ENCODE data around the gene SMIM45.
A peak's percentile ranks its signal among the peaks of the same experiment; 100 is the strongest.
"Not testable (repeated sequence)": the region's sequence is repeated elsewhere in the genome, so short reads cannot be mapped to it uniquely, and the experiment has no call there.

The SMIM45 gene

GRCh38 chr22:41935015-41935351, 17.0 kb upstream of the SMIM45 start:
- DNase-seq, result no peak

DNA sequence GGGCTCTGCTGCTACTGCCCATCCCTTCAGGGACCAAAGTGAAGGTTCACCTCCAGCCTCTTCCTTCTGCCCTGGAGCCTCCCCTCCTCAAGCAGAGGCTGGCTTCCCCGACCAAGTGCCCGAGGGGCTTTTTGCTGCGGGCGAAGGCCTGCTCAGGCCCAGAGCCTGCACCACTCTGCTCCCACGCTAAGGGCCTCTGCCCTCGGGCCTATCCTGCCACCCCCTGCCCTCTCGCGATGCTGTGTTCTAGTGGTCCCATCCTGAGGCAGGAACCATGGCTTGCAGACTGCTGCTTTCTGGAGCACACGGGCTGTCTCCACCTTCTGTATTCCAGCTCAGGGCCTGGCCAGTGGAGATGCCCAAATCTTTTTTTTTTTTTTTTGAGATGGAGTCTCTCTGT, 16.4 kb upstream of the SMIM45 start:
- DNase-seq, result no peak

- no peak for DNase-seq
Observed at GRCh38 chr22:41936894-41937169, 15.1 kb upstream of the SMIM45 start.

- no peak for DNase-seq
Observed at GRCh38 chr22:41939981-41940831, 11.7 kb upstream of the SMIM45 start.

DNA sequence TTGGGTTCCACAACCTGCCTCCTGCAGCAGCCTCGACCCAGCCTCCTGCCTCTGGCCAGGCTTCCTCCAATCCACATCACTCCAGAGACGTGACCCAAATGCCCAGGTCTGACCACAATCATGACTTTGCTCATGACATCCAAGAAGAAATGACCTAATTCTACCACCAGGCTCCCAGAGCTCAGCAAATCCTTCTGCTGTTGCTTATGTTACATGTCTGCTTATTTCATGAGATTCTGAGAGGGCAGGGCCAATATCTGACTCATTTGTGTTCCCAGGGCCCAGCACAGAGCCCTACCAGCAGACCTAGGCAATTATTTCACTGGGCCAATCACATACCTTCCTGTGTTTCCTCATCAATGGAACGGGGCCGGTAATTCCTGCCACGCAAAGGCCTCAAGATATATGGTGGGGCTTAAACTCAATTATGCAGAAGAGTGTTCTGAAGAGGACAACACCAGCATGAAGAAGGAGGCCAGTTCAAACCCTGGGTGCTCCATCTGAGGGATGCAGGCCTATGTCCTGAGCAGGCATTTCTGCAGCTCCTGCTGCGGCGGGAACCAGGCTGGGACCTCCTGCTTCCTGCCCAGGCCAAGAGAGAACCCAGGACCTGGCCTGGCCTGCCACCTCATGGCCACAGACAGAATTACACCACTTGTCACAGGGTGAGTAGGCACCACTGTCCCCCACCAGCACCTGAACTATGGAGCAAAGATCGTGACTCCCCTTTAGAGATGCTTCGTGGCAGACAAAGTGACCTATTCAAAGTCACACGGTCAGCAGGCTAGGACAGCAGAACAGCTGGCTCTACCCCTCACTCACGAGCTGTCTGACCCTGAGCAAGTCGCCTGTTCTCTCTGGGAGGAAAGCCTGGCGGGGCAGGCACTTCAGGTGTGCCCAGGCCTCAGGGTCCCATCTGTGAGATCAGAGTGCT, 10.9 kb upstream of the SMIM45 start:
- peak; percentile 66 for DNase-seq

- no peak for DNase-seq
Observed at GRCh38 chr22:41943661-41944209, 8.2 kb upstream of the SMIM45 start.

DNA sequence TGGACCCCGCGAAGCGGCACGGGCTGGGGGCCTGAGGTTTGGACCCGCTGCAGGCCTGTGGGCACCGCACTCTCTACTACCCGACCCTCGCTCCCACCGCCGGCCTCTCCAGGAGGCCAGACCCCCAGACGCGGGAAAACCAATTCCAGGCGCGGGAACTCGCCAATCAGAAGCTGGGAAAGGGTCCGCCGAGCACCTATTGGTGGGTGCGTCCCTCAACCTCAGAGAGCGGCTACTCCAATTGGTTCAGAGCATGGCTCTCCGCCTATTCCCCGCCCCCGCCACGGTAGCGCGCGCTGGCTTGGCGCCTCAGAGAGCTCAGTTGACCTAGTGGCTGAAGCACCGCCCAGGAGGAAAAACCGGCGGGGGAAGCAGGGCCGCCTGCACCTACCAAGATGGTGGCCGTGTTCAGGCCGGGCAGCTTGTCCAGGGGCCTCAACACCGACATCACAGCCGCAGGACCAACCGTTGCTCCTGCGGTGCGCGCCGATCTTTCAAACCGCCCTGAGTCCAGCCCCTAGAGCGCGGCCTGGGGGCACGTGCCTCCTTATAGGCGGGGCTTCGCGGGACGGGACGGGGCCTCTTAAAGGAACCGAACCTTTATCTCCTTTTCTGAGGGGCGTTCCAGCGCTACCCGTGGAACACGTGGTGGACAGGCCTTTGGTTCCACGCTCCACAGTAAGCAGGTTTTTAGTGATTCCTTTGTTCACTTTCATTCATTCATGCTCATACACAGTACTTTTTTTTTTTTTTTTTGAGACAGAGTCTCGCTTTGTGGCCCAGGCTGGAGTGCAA, 5.1 kb upstream of the SMIM45 start, which contains the start of gene CENPM:
Gene CENPM, minus strand, starts transcription at position 524 of the 795 bp plus-strand sequence. Its CDS starts 76 bp downstream, at position 448.
- DNase-seq, result peak; percentile 94

- DNase-seq, result no peak
Observed at GRCh38 chr22:41947424-41948080, 4.4 kb upstream of the SMIM45 start.

DNA sequence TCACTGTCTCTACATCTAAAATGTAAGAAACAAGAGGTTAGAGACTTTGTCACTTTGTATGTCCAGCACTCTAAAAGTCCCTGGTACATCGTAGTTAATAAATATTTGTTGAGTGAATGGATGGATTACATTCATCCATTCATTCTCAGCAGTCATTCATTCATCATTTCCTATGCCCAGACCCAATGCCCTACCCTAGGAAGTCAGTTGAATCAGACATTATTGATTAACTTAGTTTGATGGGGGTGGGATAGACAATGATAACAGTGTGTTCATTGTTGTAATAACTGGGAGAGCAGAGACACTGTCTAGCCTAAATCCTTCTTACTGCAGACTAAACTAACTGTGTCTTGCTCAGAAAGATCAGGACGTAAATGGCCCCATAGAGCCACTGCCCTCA, 3.8 kb upstream of the SMIM45 start:
- DNase-seq, result no peak

DNA sequence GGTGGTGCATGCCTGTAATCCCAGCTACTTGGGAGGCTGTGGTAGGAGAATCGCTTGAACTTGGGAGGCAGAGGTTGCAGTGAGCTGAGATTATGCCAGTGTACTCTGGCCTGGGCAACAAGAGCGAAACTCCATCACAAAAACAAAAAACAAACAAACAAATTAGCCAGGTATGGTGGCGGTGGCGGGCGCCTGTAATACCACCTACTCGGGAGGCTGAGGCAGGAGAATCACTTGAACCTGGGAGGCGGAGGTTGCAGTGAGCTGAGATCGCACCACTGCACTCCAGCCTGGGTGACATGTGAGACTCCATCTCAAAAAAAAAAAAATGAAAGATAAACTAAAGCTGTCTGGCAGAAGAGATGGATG, 3.0 kb upstream of the SMIM45 start:
- DNase-seq, result not testable (repeated sequence)

DNA sequence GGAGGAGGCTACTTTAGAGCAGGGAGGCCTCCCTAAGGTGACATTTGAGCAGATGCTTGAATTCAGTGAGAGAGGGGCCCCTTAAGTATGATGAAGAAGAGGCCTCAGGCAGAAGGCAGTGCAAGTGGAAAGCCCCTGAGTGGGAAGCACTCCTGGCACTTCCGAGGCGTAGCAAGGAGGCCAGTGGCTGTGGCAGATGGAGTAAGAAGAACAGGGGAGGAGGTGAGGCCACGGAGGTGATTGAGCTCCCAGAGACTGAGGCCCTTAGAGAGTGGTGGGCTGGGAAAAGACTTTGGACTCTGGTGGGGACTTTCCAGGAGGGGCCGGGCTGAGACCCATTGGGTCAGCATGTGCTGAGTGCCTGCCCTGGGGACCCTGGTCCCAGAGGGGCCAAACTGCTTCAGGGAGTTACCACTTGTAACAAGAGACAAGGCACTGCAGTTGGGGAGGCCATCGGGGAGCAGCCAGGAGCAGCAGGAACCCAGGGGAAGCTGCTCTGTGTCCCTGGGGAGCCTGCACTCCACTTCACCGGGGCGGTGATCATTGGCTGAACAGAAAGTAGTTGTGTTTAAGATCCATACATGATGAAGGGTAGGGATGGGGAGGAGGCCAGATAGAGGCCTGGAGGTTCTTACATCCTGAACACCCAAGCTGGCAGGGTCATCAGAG, 2.5 kb upstream of the SMIM45 start:
- no peak for DNase-seq

GRCh38 chr22:41952713-41953112, 763 bp downstream of the SMIM45 start:
- DNase-seq, result no peak

DNA sequence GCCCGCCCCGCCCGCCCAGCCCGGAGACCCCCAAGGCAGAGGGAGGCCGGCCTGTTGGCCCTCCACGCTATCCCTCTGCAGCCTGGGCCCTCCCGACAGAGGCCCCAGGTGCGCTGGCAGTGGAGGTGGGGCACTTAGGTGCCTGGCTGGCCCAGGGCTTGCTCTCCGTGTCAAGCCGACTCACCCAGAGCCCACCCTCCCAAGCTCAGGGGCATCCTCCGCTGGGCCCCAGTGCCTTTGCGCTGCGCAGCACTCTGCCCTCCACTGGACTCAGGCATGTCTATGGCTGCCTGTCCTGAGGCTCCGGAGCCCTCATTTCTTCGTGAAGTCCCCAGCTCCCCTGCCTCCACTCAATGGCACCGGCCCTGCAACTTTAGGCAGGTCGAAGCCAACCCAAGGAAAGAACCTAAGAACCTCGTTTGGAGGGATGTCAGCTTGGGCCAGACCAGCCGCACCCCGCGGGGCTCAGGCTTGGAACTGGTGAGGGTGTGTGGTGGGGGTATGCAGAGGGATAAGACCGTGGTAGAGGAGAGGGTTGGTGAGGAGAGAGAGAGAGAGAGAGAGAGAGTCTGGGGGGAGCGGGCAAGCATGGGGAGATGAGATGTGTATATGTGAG, 6.1 kb downstream of the SMIM45 start:
- DNase-seq, result no peak

- DNase-seq, result no peak
Observed at GRCh38 chr22:41963453-41964111, 11.6 kb downstream of the SMIM45 start.

DNA sequence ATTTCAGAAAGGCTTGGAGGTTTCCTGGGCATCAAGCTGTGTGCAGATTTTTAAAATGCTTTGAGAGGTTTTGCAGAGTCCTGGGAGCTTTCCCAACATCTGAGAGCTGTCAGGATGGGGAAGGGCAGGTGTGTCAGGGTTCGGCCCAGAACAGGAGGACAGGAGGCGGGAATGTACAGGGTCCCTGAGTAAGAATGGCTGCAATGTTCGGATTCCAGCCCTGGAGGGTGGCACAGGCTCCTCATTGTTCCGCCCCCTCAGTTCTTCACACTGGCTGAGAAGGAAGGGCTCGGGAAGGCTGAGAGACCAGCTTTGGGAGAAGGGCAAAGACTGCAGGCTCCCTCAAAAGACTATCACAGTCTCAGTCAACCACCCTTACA, 12.2 kb downstream of the SMIM45 start:
- DNase-seq, result no peak

DNA sequence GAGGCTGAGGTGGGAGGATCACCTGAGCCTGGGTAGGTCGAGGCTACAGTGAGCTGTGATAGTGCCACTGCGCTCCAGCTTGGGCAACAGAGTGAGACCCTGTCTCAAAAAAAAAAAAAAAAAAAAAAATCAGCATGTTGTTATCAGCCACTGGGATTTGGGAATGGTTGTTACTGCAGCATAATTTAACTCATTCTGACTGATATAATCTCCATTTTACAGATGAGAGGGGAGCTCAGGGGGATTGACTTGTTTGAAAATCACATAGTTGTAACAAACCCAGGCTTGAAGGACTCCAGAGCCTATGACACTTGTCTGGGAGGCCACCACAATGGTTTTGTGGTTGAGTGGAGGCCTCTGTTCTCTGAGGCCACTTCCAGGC, 14.3 kb downstream of the SMIM45 start:
- DNase-seq, result no peak

DNA sequence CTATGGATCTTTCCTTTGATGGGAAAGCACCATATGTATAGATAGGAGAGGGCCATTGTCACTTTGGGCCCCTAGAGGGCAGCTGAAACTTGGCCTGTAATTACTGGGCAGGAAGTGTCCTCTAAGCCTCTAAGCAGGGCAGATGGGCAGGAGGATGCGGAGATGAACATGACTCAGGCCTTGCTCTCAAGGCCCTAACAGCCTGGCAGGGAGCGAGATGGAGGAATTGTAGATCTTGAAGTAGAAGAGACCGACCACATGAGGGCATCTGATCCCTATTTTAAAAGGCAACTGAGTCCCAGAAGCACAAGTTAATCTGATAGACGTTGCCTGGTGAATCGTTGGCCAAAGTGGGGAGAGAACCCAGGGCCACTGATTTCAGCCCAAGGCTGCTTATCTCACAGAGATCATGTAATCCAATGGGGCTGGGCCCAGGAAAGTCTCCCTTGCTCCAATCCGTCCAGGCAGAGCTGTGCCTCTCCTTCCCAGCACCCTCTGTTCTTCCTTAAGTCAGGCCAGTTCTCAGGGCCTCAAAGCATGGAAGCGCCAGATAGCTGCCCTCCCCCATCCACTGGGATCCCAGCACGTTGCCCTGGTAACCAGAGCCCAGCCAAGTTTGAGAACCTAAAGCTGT, 14.8 kb downstream of the SMIM45 start:
- peak; percentile 39 for DNase-seq

- DNase-seq, result no peak
Observed at GRCh38 chr22:41968601-41969000, 16.7 kb downstream of the SMIM45 start.

DNA sequence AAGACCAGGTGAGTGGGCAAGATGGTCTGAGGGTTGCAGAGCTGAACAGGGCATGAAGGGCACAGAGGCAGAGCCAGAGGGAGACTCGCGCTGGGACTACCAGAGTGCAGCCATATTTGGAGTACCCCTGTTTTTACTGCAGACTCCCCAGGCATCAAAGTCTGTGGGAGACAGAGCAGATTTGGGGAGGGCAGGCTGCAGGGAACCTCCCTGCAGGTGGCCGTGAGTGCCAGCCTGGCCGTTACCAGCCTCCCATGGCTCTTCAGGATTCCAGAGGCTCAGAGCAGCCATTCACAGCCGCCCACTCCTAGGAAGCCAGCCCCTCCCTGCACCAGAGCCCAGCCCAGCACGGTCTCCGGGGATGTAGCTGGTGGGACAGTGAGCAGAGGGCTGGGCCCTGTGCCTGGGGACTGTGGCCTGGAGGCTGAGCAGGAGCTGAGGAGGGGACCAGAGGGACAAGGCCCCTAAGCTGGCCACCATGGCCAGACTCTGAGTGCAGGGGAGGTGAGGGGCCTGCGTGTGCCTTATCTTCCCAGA, 17.2 kb downstream of the SMIM45 start, which contains the start of gene SEPTIN3:
Gene SEPTIN3, plus strand, starts transcription at position 334 of the 537 bp plus-strand sequence. CDS start 2,050 bp downstream, outside the sequence.
- DNase-seq, result no peak

All from left kidney (tissue), 1 donor.